Lung (tissue), 12 donors: ENCODE data around the gene KIF26A. TPM values are rescaled to one million over a fixed set of nuclear protein-coding genes. Genes with fewer than 3 reads are reported as not detected.

Experiments used
- ATAC-seq: fragments of 200-7000 bp; cut with Tn5 transposase; one replicate; pipeline ENCODE4 v1.9.1; 2020; ENCODE audit warnings: moderate number of reproducible peaks; ENCODE audit not compliant: insufficient read depth, low FRiP score
- DNase-seq, 3 donors: peaks; one replicate each; pipeline ENCODE4 v3.0.0-alpha.2; 2013 to 2017
- H3K27ac ChIP-seq, 2 donors: one replicate each; pipeline ENCODE4 v1.5.1; 2013; ENCODE audit warnings: mild to moderate bottlenecking in 2 of 2, moderate library complexity in 2 of 2, control low read depth in 1 of 2, inconsistent platforms in 1 of 2, low read depth in 1 of 2, low read length in 1 of 2
- H3K27me3 ChIP-seq, 3 donors: one replicate each; pipeline ENCODE4 v1.5.1; 2013; ENCODE audit warnings: low read length in 2 of 3; ENCODE audit not compliant: control insufficient read depth in 3 of 3, insufficient read depth in 3 of 3
- H3K36me3 ChIP-seq, 4 donors: one replicate each; pipeline ENCODE4 v1.5.1; 2013; ENCODE audit warnings: low read length in 4 of 4, mild to moderate bottlenecking in 1 of 4, moderate library complexity in 1 of 4; ENCODE audit not compliant: control insufficient read depth in 4 of 4, insufficient read depth in 4 of 4
- H3K4me1 ChIP-seq, 5 donors: one replicate each; pipeline ENCODE4 v1.5.1; 2013; ENCODE audit warnings: low read length in 5 of 5, mild to moderate bottlenecking in 2 of 5, moderate library complexity in 1 of 5; ENCODE audit not compliant: control insufficient read depth in 5 of 5, insufficient read depth in 5 of 5
- H3K4me3 ChIP-seq: one replicate; pipeline ENCODE4 v1.5.1; 2013; ENCODE audit warnings: mild to moderate bottlenecking, control low read depth, moderate library complexity
- H3K9ac ChIP-seq, 2 donors: one replicate each; pipeline ENCODE4 v1.5.1; 2013; ENCODE audit warnings: low read length in 2 of 2, control low read depth in 1 of 2; ENCODE audit not compliant: insufficient read depth in 1 of 2
- H3K9me3 ChIP-seq, 4 donors: one replicate each; pipeline ENCODE4 v1.5.1; 2013; ENCODE audit warnings: low read length in 3 of 4, mild to moderate bottlenecking in 1 of 4, moderate library complexity in 1 of 4; ENCODE audit not compliant: control insufficient read depth in 4 of 4, insufficient read depth in 3 of 4
- CTCF ChIP-seq: IDR thresholded peaks from 2 replicates; pipeline ENCODE4 v1.5.1; 2012; ENCODE audit warnings: mild to moderate bottlenecking; ENCODE audit errors: control extremely low read depth, extremely low read depth
- WGBS, 2 donors: extraction: QIAGEN DNeasy Blood & Tissue Kit; methylation state at CpG; one replicate each; pipeline ENCODE4 v1.1.7; 2013; 5-methylcytosine and 5-hydroxymethylcytosine counted together
- polyA plus RNA-seq, 2 donors: library from polyadenylated mRNA; stranded (reverse); fragments of 200-250 nt; gene quantifications; one replicate each; pipeline ENCODE4 v1.2.1, GENCODE V29; 2013
- total RNA-seq, 2 donors: library from RNA; depleted of rRNA in 1 of 2; stranded (reverse); fragments of >200 nt in 1 of 2; gene quantifications; one replicate each; pipeline ENCODE4 v1.2.1, GENCODE V29; 2014 to 2021
- donor health status: control.
- donor health status: control.
- donor health status: Bipolar disorder and iron deficiency.
- donor health status: healthy.
- donor health status: DM: yes; HTN: yes; CAD: no.

The KIF26A gene
- total and polyA plus RNA-seq, 4 donors, result 2.4 to 11.4 (median 4.5) TPM

GRCh38 chr14:104181761-104182530 lies 43.6 kb downstream of the KIF26A start:
- H3K4me1 ChIP-seq, result peaks cover 0 to 16% (median 4%) of the 10 kb centered on the region in 5 donors
- no peaks in the 10 kb centered on the region for H3K27me3 ChIP-seq
- DNase-seq (no peak), ATAC-seq (no peak)
- no peak overlapping the region for H3K27ac ChIP-seq
- no peak for TF ChIP-seq CTCF
- no peak overlapping the region for H3K4me3 ChIP-seq
- no peaks in the 10 kb centered on the region for H3K9me3 ChIP-seq
- H3K9ac ChIP-seq, result no peak overlapping the region
- H3K36me3 ChIP-seq, result no peaks in the 10 kb centered on the region
- WGBS, 2 donors, result 84 to 85% methylated on average over 27 of the region's 27 CpGs

- no peak for DNase-seq
- Histone ChIP-seq H3K4me1 (peaks cover 0 to 16% (median 4%) of the 10 kb centered on the region in 5 donors), H3K9me3 (no peaks in the 10 kb centered on the region), H3K36me3 (no peaks in the 10 kb centered on the region), H3K4me3 (no peak overlapping the region), H3K9ac (no peak overlapping the region), H3K27ac (no peak overlapping the region), H3K27me3 (no peaks in the 10 kb centered on the region)
- no peak for ATAC-seq
- 89 to 91% methylated on average over 16 of the region's 16 CpGs for WGBS, 2 donors
- no peak for TF ChIP-seq CTCF
Observed at GRCh38 chr14:104182857-104183425, 44.6 kb downstream of the KIF26A start.

DNA sequence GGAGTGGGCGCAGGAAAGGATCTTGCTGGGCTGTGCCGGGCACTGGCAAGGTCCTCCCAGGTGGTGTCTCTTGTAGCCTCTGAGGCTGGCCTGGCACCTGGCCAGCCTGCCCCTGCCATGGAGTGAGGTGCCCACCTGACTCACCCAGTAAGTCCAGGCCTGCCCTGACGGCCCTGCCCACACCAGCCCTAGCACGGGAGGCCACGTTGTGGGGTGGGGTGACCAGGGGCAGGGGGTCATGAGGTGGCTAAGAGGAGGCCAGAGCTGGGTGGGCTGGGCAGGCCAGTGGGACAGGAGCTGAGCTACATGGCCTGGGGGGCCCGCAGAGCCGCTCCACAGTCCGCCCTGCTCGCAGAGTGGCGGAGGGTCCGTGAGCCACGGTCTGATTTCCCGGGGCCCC lies 45.4 kb downstream of the KIF26A start:
- no peaks in the 10 kb centered on the region for H3K27me3 ChIP-seq
- peaks cover 0 to 16% (median 4%) of the 10 kb centered on the region in 5 donors for H3K4me1 ChIP-seq
- H3K9me3 ChIP-seq, result no peaks in the 10 kb centered on the region
- DNase-seq (no peak), ATAC-seq (no peak)
- 80 to 83% methylated on average over 12 to 13 of the region's 13 CpGs for WGBS, 2 donors
- no peaks in the 10 kb centered on the region for H3K36me3 ChIP-seq
- peak overlapping the region in 1 of 2 donors; percentile 33 for H3K27ac ChIP-seq
- no peak overlapping the region for H3K4me3 ChIP-seq
- no peak for TF ChIP-seq CTCF
- no peak overlapping the region for H3K9ac ChIP-seq
